ENCODE measurements around the gene DECR2. TPM values are rescaled to one million over a fixed set of nuclear protein-coding genes. Genes with fewer than 3 reads are reported as not detected.
A peak's percentile ranks its signal among the peaks of the same experiment; 100 is the strongest.

Gene DECR2
- total and polyA plus RNA-seq, 9 of the 15 experiments (the other 6 are each of a cell fraction or from before 2014, with no cell fraction given) = 1.0 to 31.9 (median 10.3) TPM

GRCh38 chr16:370443-370842, 31.2 kb upstream of the DECR2 start, which contains the start of gene MRPL28 (continued):
- TF ChIP-seq CREB5 (CRISPR knock-in tag; IDR thresholded peaks at IDR 0.05) (no peak), EHMT2 (IDR thresholded peaks at IDR 0.05) (no peak), NR3C1 (CRISPR knock-in tag; IDR thresholded peaks at IDR 0.05) (no peak), SP1 (CRISPR knock-in tag; IDR thresholded peaks at IDR 0.05) (peak; percentile 86), CTCFL (IDR thresholded peaks at IDR 0.05; ENCODE audit: borderline replicate concordance, insufficient read depth, low read depth, low read length, poor library complexity, severe bottlenecking) (no peak), EP400 (IDR thresholded peaks at IDR 0.05) (no peak), HNRNPLL (IDR thresholded peaks at IDR 0.05; ENCODE audit: low read depth, low read length, poor library complexity, severe bottlenecking) (peak; percentile 91), CBX1 (IDR thresholded peaks at IDR 0.05; ENCODE audit: low read depth) (peak; percentile 73; the same call in 1 of the 2 replicates), HCFC1 (IDR thresholded peaks at IDR 0.05; ENCODE audit: low read depth, low read length) (peak; percentile 61), FOXJ2 (tag; IDR thresholded peaks at IDR 0.05) (no peak), HDAC6 (IDR thresholded peaks at IDR 0.05; ENCODE audit: low read depth, low read length) (no peak), IFI16 (CRISPR knock-in tag; IDR thresholded peaks at IDR 0.05) (no peak), PHTF2 (CRISPR knock-in tag; IDR thresholded peaks at IDR 0.05) (no peak), EP300 (IDR thresholded peaks at IDR 0.05; ENCODE audit: low read length) (no peak), FIP1L1 (IDR thresholded peaks at IDR 0.05; ENCODE audit: low read depth, low read length, poor library complexity, severe bottlenecking) (no peak), TCFL5 (CRISPR knock-in tag; conservative IDR thresholded peaks at IDR 0.05) (no peak), ELF1 (tag; IDR thresholded peaks at IDR 0.05) (peak; percentile 78), CXXC5 (CRISPR knock-in tag; IDR thresholded peaks at IDR 0.05) (peak; percentile 71), SREBF1 (IDR thresholded peaks at IDR 0.05; ENCODE audit: borderline replicate concordance, low read depth, low read length) (no peak), GATAD2B (IDR thresholded peaks at IDR 0.05; ENCODE audit: borderline replicate concordance) (0 out of 2 replicates have a peak, but pooled peaks have one; percentile 65), FOXP4 (CRISPR knock-in tag; IDR thresholded peaks at IDR 0.05; ENCODE audit: borderline replicate concordance) (no peak), ZC3H8 (IDR thresholded peaks at IDR 0.05) (no peak), PTTG1 (tag; IDR thresholded peaks at IDR 0.05; ENCODE audit: low read depth) (no peak), BCL6 (CRISPR knock-in tag; IDR thresholded peaks at IDR 0.05) (no peak), SREBF2 (CRISPR knock-in tag; IDR thresholded peaks at IDR 0.05) (no peak)

Measured in K562 (cell line).